Gastroesophageal sphincter (tissue), 4 donors: ENCODE data around the gene SSBP2. TPM values are rescaled to one million over a fixed set of nuclear protein-coding genes. Genes with fewer than 3 reads are reported as not detected.
A peak's percentile ranks its signal among the peaks of the same experiment; 100 is the strongest.

Source experiments
- ATAC-seq: fragments of 150-250 bp; one replicate; pipeline ENCODE4 v1.9.1; 2016; ENCODE audit warnings: mild to moderate bottlenecking, moderate library complexity
- H3K27ac ChIP-seq, 4 donors: fragments of 200-600 bp; sonication (generic) in 3 of 4; 1 replicate in 3 of 4; 2 replicates in 1 of 4; pipeline ENCODE4 v1.5.1; 2016 to 2019
- H3K27me3 ChIP-seq: fragments of 200-600 bp; sonication (generic); one replicate; pipeline ENCODE4 v1.5.1; 2019
- H3K36me3 ChIP-seq, 2 donors: fragments of 200-600 bp; sonication (generic); one replicate each; pipeline ENCODE4 v1.5.1; 2019; ENCODE audit warnings: control low read depth in 1 of 2
- H3K4me1 ChIP-seq, 3 donors: fragments of 200-600 bp; sonication (generic); 1 replicate in 2 of 3; 2 replicates in 1 of 3; pipeline ENCODE4 v1.5.1; 2016 to 2019; ENCODE audit warnings: control low read depth in 2 of 3
- H3K4me3 ChIP-seq, 2 donors: fragments of 200-600 bp; sonication (generic); one replicate each; pipeline ENCODE4 v1.5.1; 2019; ENCODE audit warnings: mild to moderate bottlenecking in 1 of 2, moderate library complexity in 1 of 2
- H3K9me3 ChIP-seq, 3 donors: fragments of 200-600 bp; sonication (generic); one replicate each; pipeline ENCODE4 v1.5.1; 2017 to 2019; ENCODE audit warnings: control low read depth in 2 of 3
- EP300 ChIP-seq: sonication (generic); formaldehyde crosslinking; IDR thresholded peaks from one replicate; pipeline ENCODE4 v1.6.1; 2017; ENCODE audit warnings: antibody characterized with exemption, mild to moderate bottlenecking
- POLR2A ChIP-seq, 2 donors: fragments of 450-650 bp; IDR thresholded peaks; one replicate each; pipeline ENCODE4 v1.6.1; 2017; ENCODE audit warnings: antibody characterized with exemption in 2 of 2, mild to moderate bottlenecking in 2 of 2, moderate library complexity in 1 of 2
- POLR2AphosphoS5 ChIP-seq: sonication (generic); formaldehyde crosslinking; IDR thresholded peaks from one replicate; pipeline ENCODE4 v1.6.1; 2017; ENCODE audit warnings: antibody characterized with exemption
- WGBS, 2 donors: methylation state at CpG; one replicate each; pipeline ENCODE4 v1.1.5; 2018; ENCODE audit warnings: low coverage in 1 of 2; 5-methylcytosine and 5-hydroxymethylcytosine counted together
- total RNA-seq, 4 donors: library from RNA; depleted of rRNA; stranded (reverse); fragments of >200 nt; gene quantifications; one replicate each; pipeline ENCODE4 v1.1.0, GENCODE V29; 2016
- TF ChIP-seq, protein P1 (sequence below), 4 experiments: fragments of 200-600 bp in 2 of 4; fragments of 450-650 bp in 2 of 4; sonication (generic) in 1 of 4; IDR thresholded peaks; one replicate each; pipeline ENCODE4 v1.5.1; 2017 to 2019; ENCODE audit warnings: antibody characterized with exemption in 4 of 4, mild to moderate bottlenecking in 2 of 4, moderate library complexity in 2 of 4

Gene SSBP2
- total RNA-seq, 4 donors from 2014 or later: 61.3 to 138 (median 79.5) TPM

DNA sequence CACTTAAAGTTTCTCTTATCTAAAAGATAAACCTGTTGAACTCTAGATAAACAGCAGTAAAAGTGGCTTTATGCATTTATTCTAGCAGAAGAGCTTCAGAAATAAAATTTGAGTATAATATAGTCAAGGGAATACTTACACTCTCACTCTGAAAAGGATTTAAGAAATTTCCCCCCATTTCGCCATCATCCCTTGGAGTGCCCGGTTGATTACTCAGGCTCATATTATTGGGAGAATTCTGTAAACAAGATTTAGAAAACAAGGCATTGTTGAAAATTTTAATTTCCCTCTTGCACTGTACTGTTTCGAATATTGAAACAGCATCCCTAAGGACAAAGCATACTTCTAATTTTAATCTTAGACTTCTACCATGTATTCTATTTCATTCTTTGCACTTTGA lies 322.5 kb downstream of the SSBP2 start:
- Histone ChIP-seq H3K27ac (no peak overlapping the region), H3K9me3 (no peaks in the 10 kb centered on the region), H3K4me3 (no peak overlapping the region), H3K27me3 (no peaks in the 10 kb centered on the region), H3K4me1 (peaks cover 2 to 28% (median 12%) of the 10 kb centered on the region in 3 donors), H3K36me3 (peaks cover 0 to 6% of the 10 kb centered on the region in 2 donors)
- 84 to 96% methylated on average over 3 of the region's 3 CpGs for WGBS, 2 donors
- no peak for TF ChIP-seq POLR2A (IDR thresholded peaks at IDR 0.05)
- TF ChIP-seq, protein P1, sequence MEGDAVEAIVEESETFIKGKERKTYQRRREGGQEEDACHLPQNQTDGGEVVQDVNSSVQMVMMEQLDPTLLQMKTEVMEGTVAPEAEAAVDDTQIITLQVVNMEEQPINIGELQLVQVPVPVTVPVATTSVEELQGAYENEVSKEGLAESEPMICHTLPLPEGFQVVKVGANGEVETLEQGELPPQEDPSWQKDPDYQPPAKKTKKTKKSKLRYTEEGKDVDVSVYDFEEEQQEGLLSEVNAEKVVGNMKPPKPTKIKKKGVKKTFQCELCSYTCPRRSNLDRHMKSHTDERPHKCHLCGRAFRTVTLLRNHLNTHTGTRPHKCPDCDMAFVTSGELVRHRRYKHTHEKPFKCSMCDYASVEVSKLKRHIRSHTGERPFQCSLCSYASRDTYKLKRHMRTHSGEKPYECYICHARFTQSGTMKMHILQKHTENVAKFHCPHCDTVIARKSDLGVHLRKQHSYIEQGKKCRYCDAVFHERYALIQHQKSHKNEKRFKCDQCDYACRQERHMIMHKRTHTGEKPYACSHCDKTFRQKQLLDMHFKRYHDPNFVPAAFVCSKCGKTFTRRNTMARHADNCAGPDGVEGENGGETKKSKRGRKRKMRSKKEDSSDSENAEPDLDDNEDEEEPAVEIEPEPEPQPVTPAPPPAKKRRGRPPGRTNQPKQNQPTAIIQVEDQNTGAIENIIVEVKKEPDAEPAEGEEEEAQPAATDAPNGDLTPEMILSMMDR (IDR thresholded peaks at IDR 0.05): no peak
- no peak for TF ChIP-seq POLR2AphosphoS5
- TF ChIP-seq EP300: no peak
- ATAC-seq: no peak

DNA sequence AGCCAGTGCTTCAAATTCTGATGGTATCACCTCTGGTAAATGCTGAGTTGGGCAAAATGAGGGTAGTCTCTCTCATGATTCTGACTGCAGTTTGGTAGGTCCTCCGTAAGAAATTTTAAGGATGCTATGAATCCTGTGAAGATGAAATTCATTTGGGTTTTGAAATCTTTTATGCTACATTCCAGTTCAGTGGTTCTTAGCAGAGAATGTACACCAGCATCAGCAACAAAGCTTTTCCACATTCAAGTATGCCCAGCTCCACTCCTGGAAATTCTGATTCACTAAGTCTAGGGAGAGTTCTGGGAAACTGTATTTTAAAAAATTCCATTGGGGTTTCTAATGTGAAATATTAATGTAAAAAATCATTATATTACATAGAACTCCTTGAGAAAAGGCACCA lies 323.3 kb downstream of the SSBP2 start:
- H3K27me3 ChIP-seq: no peaks in the 10 kb centered on the region
- H3K27ac ChIP-seq: no peak overlapping the region
- H3K4me1 ChIP-seq: peaks cover 2 to 34% (median 12%) of the 10 kb centered on the region in 3 donors
- ATAC-seq: no peak
- TF ChIP-seq, protein P1 (IDR thresholded peaks at IDR 0.05): no peak
- TF ChIP-seq POLR2A (IDR thresholded peaks at IDR 0.05) (no peak), EP300 (no peak), POLR2AphosphoS5 (no peak)
- H3K4me3 ChIP-seq: no peak overlapping the region
- H3K36me3 ChIP-seq: peaks cover 0 to 11% of the 10 kb centered on the region in 2 donors
- WGBS, 2 donors: 100% methylated on average over 1 of the region's 1 CpG
- H3K9me3 ChIP-seq: no peaks in the 10 kb centered on the region

DNA sequence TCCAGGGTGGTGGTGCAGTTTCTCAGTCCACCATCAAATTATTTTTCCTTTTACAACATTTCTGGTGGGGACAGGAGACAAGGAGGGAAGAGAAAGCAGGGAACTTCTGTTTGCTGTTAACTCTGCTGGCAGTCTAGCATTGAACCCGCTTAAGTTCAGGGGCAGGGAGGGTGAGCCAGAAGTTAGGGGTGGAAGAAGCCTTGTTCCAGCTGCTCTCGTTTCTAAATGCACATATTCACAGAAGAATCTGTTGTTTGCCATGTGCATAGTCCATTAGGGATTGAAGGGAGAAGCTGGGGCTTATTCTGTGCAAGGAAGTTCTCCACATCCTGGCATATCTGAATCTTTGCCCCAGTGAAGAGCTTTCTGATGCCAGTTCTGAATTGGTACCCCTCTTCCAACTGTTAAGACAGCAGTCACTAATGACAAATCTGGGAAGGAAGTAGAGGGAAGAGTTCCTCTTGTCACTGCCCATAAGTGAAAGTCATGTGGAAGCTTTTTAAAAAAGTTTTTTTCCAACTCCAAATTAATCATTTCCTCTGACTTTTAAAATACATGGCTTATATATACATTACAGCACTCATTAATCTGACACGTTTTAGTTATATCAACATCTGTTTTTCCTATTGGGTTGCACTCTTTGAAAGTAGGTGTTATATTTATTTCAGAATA lies 324.4 kb downstream of the SSBP2 start:
- WGBS, 2 donors: 4 to 26% methylated on average over 1 to 2 of the region's 3 CpGs
- Histone ChIP-seq H3K27me3 (no peaks in the 10 kb centered on the region), H3K9me3 (no peaks in the 10 kb centered on the region), H3K4me3 (no peak overlapping the region), H3K4me1 (peaks cover 2 to 34% (median 12%) of the 10 kb centered on the region in 3 donors), H3K27ac (peak overlapping the region in 3 of 4 donors; percentile 17 to 61 (median 54)), H3K36me3 (peaks cover 0 to 16% of the 10 kb centered on the region in 2 donors)
- TF ChIP-seq EP300 (no peak), POLR2A (IDR thresholded peaks at IDR 0.05) (no peak), POLR2AphosphoS5 (no peak)
- TF ChIP-seq, protein P1 (IDR thresholded peaks at IDR 0.05): no peak
- no peak for ATAC-seq

DNA sequence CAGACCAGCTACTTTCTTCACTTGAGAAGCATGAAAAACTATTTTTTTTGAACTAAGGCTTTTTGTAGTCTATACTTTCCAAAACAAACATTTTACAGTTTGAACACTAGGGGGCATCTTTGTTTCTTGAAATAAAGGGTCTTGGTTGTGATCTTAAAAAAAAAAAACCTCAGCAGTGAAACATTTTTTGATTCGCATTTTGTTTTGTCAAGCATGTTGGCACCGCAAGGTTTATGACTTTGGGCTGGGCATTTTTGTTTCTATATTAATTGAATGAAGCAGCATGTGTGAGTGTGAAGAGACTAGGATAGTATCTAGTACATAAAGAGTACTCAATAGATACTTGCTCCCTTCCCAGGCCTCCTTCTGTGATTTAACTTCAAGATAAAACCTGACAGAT lies 325.3 kb downstream of the SSBP2 start:
- no peak overlapping the region for H3K4me3 ChIP-seq
- TF ChIP-seq POLR2AphosphoS5 (no peak), EP300 (no peak)
- TF ChIP-seq, protein P1 (IDR thresholded peaks at IDR 0.05): peak; percentile 54 to 67 (median 59)
- H3K27me3 ChIP-seq: no peaks in the 10 kb centered on the region
- WGBS, 2 donors: 0% methylated on average over 2 of the region's 2 CpGs
- peaks cover 2 to 34% (median 12%) of the 10 kb centered on the region in 3 donors for H3K4me1 ChIP-seq
- ATAC-seq: peak; percentile 40
- H3K36me3 ChIP-seq: peaks cover 0 to 25% of the 10 kb centered on the region in 2 donors
- H3K27ac ChIP-seq: peak overlapping the region in 3 of 4 donors; percentile 17 to 54 (median 18)
- H3K9me3 ChIP-seq: no peaks in the 10 kb centered on the region

DNA sequence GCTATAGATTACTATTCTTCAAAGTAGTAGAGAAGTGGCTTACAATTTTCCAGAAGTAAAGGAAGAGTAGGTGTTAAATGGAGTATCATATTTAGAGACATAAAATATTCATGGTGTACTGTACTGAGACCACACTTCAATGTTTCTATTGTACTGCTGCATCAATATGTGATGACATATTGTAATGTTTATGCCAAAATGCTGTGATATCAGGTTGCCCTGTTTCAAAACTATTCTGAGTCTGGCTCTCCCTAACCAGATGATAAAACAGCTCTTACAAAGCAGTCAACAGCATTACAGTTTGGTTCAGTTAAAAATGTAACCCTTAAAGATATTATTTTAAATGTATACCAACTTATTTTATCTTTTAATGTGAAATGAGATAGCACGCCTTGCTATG lies 326.2 kb downstream of the SSBP2 start:
- Histone ChIP-seq H3K9me3 (no peaks in the 10 kb centered on the region), H3K36me3 (peaks cover under 1 to 33% of the 10 kb centered on the region in 2 donors), H3K4me3 (no peak overlapping the region), H3K27me3 (no peaks in the 10 kb centered on the region), H3K4me1 (peaks cover 2 to 34% (median 12%) of the 10 kb centered on the region in 3 donors), H3K27ac (no peak overlapping the region)
- ATAC-seq: no peak
- 94 to 100% methylated on average over 1 of the region's 1 CpG for WGBS, 2 donors
- TF ChIP-seq POLR2A (IDR thresholded peaks at IDR 0.05) (no peak), POLR2AphosphoS5 (no peak), EP300 (no peak)
- TF ChIP-seq, protein P1 (IDR thresholded peaks at IDR 0.05): no peak
